K562 (cell line): ENCODE results near the gene SAPCD1. TPM values are rescaled to one million over a fixed set of nuclear protein-coding genes. Genes with fewer than 3 reads are reported as not detected.

Source experiments
- E2F3 ChIP-seq: fragments of 250-450 bp; sonication (Bioruptor Pico); IDR thresholded peaks from 2 replicates; pipeline ENCODE4 v1.4.0; 2020; ENCODE audit warnings: mild to moderate bottlenecking
- ESRRB ChIP-seq: fragments of 250-450 bp; sonication (Bioruptor Pico); IDR thresholded peaks from 2 replicates; pipeline ENCODE4 v1.5.0; 2020; ENCODE audit warnings: mild to moderate bottlenecking, moderate library complexity, borderline replicate concordance
- ETV1 ChIP-seq: fragments of 450-650 bp; conservative IDR thresholded peaks from 2 replicates; pipeline ENCODE4 v1.6.1; 2016; ENCODE audit warnings: missing genetic modification characterization, control low read depth, low read depth, missing compliant biosample characterization
- JUNB ChIP-seq: fragments of 450-650 bp; formaldehyde crosslinking; conservative IDR thresholded peaks from 2 replicates; pipeline ENCODE4 v1.4.0; 2020; ENCODE audit warnings: mild to moderate bottlenecking
- KAT8 ChIP-seq: fragments of 450-650 bp; IDR thresholded peaks from 2 replicates; pipeline ENCODE4 v1.6.1; 2016; ENCODE audit warnings: low read depth, mild to moderate bottlenecking
- MCM7 ChIP-seq, 2 experiments: fragments of 450-650 bp; IDR thresholded peaks; 2 replicates each; pipeline ENCODE4 v1.6.1; 2016 to 2018
- POLR2G ChIP-seq: fragments of 200-400 bp; formaldehyde crosslinking; IDR thresholded peaks from 2 replicates; pipeline ENCODE4 v1.6.1; 2017; ENCODE audit warnings: low read depth, mild to moderate bottlenecking, antibody characterized with exemption, low read length, moderate library complexity
- PURB ChIP-seq: sonication (generic); formaldehyde crosslinking; IDR thresholded peaks from 2 replicates; pipeline ENCODE4 v1.9.0; 2021; ENCODE audit warnings: low read depth, mild to moderate bottlenecking, missing genetic modification reagents
- SIN3A ChIP-seq, 2 experiments: fragments of 150-350 bp in 1 of 2; IDR thresholded peaks; 2 replicates each; pipeline ENCODE4 v1.6.1; 2011 to 2016; ENCODE audit warnings: borderline replicate concordance in 2 of 2, low read depth in 2 of 2, low read length in 2 of 2, mild to moderate bottlenecking in 2 of 2, moderate library complexity in 2 of 2; ENCODE audit not compliant: control insufficient read depth in 1 of 2
- SIX5 ChIP-seq, 2 experiments: IDR thresholded peaks; 2 replicates each; pipeline ENCODE4 v1.6.1; 2011; ENCODE audit warnings: low read length in 2 of 2, borderline replicate concordance in 1 of 2, low read depth in 1 of 2, mild to moderate bottlenecking in 1 of 2, moderate library complexity in 1 of 2; ENCODE audit not compliant: insufficient read depth in 1 of 2
- SREBF1 ChIP-seq: fragments of 150-350 bp; IDR thresholded peaks from 2 replicates; pipeline ENCODE4 v1.6.1; 2014; ENCODE audit warnings: antibody characterized with exemption, low read depth, low read length, borderline replicate concordance
- TRIM28 ChIP-seq: fragments of 450-650 bp; IDR thresholded peaks from 2 replicates; pipeline ENCODE4 v1.6.1; 2017
- ZC3H8 ChIP-seq: fragments of 450-650 bp; IDR thresholded peaks from 2 replicates; pipeline ENCODE4 v1.6.1; 2017
- ZNF436 ChIP-seq: fragments of 250-450, 450-650 bp; sonication (Bioruptor Pico); formaldehyde crosslinking; IDR thresholded peaks from 2 replicates; pipeline ENCODE4 v1.7.0; 2020; ENCODE audit warnings: mild to moderate bottlenecking
- ZNF717 ChIP-seq: fragments of 250-450 bp; sonication (Bioruptor Pico); IDR thresholded peaks from 2 replicates; pipeline ENCODE4 v1.5.0; 2021
- polyA plus RNA-seq, 8 experiments: library from polyadenylated mRNA; depleted of rRNA in 4 of 8; stranded (reverse) in 5 of 8; unstranded in 3 of 8; fragments of >200 nt; fragmentation: Nextera tagmentation in 2 of 8; fragmentation: Illumina TruSeq in 1 of 8; extraction: Ambion mirVana in 2 of 8; extraction: Trizol in 1 of 8; gene quantifications; 2 replicates each; pipeline versions ENCODE4 v1.2.1 to v1.2.3, GENCODE V29; 2011 to 2014; ENCODE audit warnings: inconsistent platforms in 1 of 8, missing spikeins in 1 of 8
- total RNA-seq, 7 experiments: library from RNA; depleted of rRNA in 6 of 7; stranded (reverse); fragments of >200 nt in 6 of 7; fragmentation: Illumina TruSeq in 2 of 7; extraction: Trizol in 2 of 7; gene quantifications; 2 replicates each; pipeline versions ENCODE4 v1.2.1 to v1.2.3, GENCODE V29; 2011 to 2021; ENCODE audit warnings: low replicate concordance in 1 of 7
- TF ChIP-seq, protein P1 (sequence below), 2 experiments: fragments of 450-650 bp; IDR thresholded peaks; 2 replicates each; pipeline ENCODE4 v1.6.1; 2016
- TF ChIP-seq, protein P2 (sequence below): fragments of 250-450 bp; sonication (Bioruptor Pico); IDR thresholded peaks from 2 replicates; pipeline ENCODE4 v1.8.0; 2022; ENCODE audit warnings: inconsistent platforms
- TF ChIP-seq, protein P3 (sequence below): sonication (generic); formaldehyde crosslinking; IDR thresholded peaks from 2 replicates; pipeline ENCODE4 v1.5.0; 2020; ENCODE audit warnings: missing genetic modification reagents
- TF ChIP-seq, protein P4 (sequence below): fragments of 450-650 bp; IDR thresholded peaks from 2 replicates; pipeline ENCODE4 v1.6.1; 2017; ENCODE audit warnings: mild to moderate bottlenecking, moderate library complexity
- TF ChIP-seq, protein P5 (sequence below): fragments of 250-450 bp; sonication (Bioruptor Pico); IDR thresholded peaks from 2 replicates; pipeline ENCODE4 v1.5.0; 2021

SAPCD1 gene
- total and polyA plus RNA-seq, 9 of the 15 experiments (the other 6 are each of a cell fraction or from before 2014, with no cell fraction given), result 2.6 to 30.2 (median 7.4) TPM

DNA sequence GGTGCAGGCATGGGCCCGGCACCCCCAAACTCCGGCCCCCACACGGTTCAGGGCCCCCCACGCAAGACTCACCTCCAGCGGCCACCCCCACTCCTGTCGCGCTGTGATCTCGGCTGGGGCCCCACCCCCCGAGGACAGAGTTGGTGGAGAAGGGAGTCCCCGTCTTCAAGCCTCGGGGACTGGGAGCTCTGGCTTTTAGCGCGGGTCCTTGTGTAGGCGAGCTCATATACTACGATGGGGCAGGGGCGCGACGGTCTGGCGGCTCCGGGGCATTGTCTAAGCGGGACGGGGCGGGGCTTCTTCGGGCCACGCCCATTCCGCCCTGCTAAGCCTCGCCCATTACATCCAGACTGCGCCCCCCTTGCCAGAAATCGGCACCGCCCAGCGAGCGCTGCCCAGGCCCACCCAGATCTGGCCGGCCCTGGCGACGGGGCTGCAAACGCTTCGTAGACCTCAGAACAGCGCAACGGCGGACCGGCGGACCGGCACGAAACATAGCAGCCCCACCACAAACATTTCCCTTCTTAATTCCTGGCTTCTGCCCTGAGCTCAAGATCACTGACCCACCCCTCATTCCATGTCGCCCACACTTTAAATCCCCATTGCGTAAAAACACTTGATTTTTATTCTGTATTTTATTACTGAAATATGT is 32.4 kb upstream of the SAPCD1 start (continued):
- TF ChIP-seq ZC3H8, result no peak
- TF ChIP-seq SREBF1, result no peak; the same call in 1 of the 2 replicates
- TF ChIP-seq SIN3A (IDR thresholded peaks at IDR 0.05; ENCODE audit: borderline replicate concordance in 2 of 2, control insufficient read depth in 1 of 2, low read depth in 2 of 2, low read length in 2 of 2), result peak in 1 of 2 experiments; percentile 93; a peak in 1 of 4 replicates
- peak; percentile 96 for TF ChIP-seq ESRRB (CRISPR knock-in tag)
- TF ChIP-seq PURB (CRISPR knock-in tag), result no peak
- peak; percentile 98 for TF ChIP-seq ZNF717 (CRISPR knock-in tag)
- TF ChIP-seq POLR2G, result peak; percentile 91
- no peak; the same call in 1 of the 2 replicates for TF ChIP-seq ETV1 (tag)
- TF ChIP-seq, protein P1, sequence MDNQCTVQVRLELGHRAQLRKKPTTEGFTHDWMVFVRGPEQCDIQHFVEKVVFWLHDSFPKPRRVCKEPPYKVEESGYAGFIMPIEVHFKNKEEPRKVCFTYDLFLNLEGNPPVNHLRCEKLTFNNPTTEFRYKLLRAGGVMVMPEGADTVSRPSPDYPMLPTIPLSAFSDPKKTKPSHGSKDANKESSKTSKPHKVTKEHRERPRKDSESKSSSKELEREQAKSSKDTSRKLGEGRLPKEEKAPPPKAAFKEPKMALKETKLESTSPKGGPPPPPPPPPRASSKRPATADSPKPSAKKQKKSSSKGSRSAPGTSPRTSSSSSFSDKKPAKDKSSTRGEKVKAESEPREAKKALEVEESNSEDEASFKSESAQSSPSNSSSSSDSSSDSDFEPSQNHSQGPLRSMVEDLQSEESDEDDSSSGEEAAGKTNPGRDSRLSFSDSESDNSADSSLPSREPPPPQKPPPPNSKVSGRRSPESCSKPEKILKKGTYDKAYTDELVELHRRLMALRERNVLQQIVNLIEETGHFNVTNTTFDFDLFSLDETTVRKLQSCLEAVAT (IDR thresholded peaks at IDR 0.05), result no peak
- TF ChIP-seq, protein P2, sequence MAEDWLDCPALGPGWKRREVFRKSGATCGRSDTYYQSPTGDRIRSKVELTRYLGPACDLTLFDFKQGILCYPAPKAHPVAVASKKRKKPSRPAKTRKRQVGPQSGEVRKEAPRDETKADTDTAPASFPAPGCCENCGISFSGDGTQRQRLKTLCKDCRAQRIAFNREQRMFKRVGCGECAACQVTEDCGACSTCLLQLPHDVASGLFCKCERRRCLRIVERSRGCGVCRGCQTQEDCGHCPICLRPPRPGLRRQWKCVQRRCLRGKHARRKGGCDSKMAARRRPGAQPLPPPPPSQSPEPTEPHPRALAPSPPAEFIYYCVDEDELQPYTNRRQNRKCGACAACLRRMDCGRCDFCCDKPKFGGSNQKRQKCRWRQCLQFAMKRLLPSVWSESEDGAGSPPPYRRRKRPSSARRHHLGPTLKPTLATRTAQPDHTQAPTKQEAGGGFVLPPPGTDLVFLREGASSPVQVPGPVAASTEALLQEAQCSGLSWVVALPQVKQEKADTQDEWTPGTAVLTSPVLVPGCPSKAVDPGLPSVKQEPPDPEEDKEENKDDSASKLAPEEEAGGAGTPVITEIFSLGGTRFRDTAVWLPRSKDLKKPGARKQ (CRISPR knock-in tag), result no peak
- no peak for TF ChIP-seq MCM7 (IDR thresholded peaks at IDR 0.05)
- TF ChIP-seq KAT8, result no peak
- no peak for TF ChIP-seq SIX5 (IDR thresholded peaks at IDR 0.05; ENCODE audit: borderline replicate concordance in 1 of 2, insufficient read depth in 1 of 2, low read depth in 1 of 2, low read length in 2 of 2)
- TF ChIP-seq, protein P3, sequence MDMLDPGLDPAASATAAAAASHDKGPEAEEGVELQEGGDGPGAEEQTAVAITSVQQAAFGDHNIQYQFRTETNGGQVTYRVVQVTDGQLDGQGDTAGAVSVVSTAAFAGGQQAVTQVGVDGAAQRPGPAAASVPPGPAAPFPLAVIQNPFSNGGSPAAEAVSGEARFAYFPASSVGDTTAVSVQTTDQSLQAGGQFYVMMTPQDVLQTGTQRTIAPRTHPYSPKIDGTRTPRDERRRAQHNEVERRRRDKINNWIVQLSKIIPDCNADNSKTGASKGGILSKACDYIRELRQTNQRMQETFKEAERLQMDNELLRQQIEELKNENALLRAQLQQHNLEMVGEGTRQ (CRISPR knock-in tag), result no peak
- TF ChIP-seq, protein P4, sequence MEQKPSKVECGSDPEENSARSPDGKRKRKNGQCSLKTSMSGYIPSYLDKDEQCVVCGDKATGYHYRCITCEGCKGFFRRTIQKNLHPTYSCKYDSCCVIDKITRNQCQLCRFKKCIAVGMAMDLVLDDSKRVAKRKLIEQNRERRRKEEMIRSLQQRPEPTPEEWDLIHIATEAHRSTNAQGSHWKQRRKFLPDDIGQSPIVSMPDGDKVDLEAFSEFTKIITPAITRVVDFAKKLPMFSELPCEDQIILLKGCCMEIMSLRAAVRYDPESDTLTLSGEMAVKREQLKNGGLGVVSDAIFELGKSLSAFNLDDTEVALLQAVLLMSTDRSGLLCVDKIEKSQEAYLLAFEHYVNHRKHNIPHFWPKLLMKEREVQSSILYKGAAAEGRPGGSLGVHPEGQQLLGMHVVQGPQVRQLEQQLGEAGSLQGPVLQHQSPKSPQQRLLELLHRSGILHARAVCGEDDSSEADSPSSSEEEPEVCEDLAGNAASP, result no peak
- peak; percentile 80 for TF ChIP-seq JUNB (CRISPR knock-in tag)
- TF ChIP-seq, protein P5, sequence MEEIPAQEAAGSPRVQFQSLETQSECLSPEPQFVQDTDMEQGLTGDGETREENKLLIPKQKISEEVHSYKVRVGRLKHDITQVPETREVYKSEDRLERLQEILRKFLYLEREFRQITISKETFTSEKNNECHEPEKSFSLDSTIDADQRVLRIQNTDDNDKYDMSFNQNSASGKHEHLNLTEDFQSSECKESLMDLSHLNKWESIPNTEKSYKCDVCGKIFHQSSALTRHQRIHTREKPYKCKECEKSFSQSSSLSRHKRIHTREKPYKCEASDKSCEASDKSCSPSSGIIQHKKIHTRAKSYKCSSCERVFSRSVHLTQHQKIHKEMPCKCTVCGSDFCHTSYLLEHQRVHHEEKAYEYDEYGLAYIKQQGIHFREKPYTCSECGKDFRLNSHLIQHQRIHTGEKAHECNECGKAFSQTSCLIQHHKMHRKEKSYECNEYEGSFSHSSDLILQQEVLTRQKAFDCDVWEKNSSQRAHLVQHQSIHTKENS (CRISPR knock-in tag), result peak; percentile 99
- TF ChIP-seq ZNF436 (CRISPR knock-in tag), result peak; percentile 86
- peak; percentile 91 for TF ChIP-seq E2F3 (CRISPR knock-in tag)
- no peak for TF ChIP-seq TRIM28
